ENCODE results near the gene DDX39A. TPM values are rescaled to one million over a fixed set of nuclear protein-coding genes. Genes with fewer than 3 reads are reported as not detected.

The DDX39A gene
- total and polyA plus RNA-seq, 2 of the 13 experiments (the other 11 are each of a cell fraction or from before 2014, with no cell fraction given), result 34.6 to 90.4 TPM

DNA sequence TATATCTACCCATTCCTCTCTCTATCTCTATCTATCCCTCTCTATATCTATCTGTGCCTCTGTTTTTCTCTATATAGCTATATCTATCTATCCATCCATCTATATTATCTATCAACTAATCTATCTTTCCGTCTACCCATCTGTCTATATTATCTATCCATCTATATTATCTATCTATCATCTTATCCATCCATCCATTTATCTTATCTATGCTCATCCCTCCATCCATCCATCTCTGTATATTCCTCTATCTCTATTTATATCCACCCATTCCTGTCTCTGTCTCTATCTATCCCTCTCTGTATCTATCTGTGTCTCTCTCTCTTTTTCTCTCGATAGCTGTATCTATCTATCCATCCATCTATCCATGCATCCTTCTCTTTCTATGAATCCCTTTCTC is 41.8 kb upstream of the DDX39A start:
- intact Hi-C loops (cut with micrococcal nuclease; ENCODE audit: unreplicated experiment) (no loop called here), in situ Hi-C loops (cut with HindIII; ENCODE audit: extremely low pct_ligation_motif_present, low pct_unique_long_range_greater_than_20kb) (no loop called here)
- no peaks in the 10 kb centered on the region for H4K20me1 ChIP-seq (ENCODE audit: insufficient read depth, low read length)
- no peak for FAIRE-seq
- no peak for ATAC-seq
- H3K79me2 ChIP-seq (ENCODE audit: insufficient read depth, low read length), result no peaks in the 10 kb centered on the region
- H3K9ac ChIP-seq (ENCODE audit: insufficient read depth, low read depth, low read length), result no peak overlapping the region
- DNase-seq (ENCODE audit: low spot score), result no peak
- H2AFZ ChIP-seq (ENCODE audit: low read length), result no peak overlapping the region
- no TSS peak for BruUV-seq (replicated peaks)
- no peak overlapping the region for H3K4me3 ChIP-seq (replicated peaks in 1 of 3; ENCODE audit: insufficient read depth in 1 of 3, low read depth in 2 of 3, low read length in 3 of 3)
- no peaks in the 10 kb centered on the region for H3K9me3 ChIP-seq (ENCODE audit: low read length)
- H3K27ac ChIP-seq (ENCODE audit: extremely low read length, insufficient read depth, low read length), result no peak overlapping the region
- H3K36me3 ChIP-seq (replicated peaks in 1 of 2; ENCODE audit: control insufficient read depth in 1 of 2, insufficient read depth in 2 of 2, low read length in 2 of 2), result peaks cover 3 to 24% of the 10 kb centered on the region in 2 experiments; a peak in 3 of 5 replicates
- ChIA-PET POLR2A (no interaction called here), CTCF (ENCODE audit: low intra/inter-chr PET ratio, low total read pairs) (no interaction called here)
- 96% methylated on average over 2 of the region's 2 CpGs for WGBS (ENCODE audit: low lambda C conversion rate)
- no peaks in the 10 kb centered on the region for H3K4me1 ChIP-seq (ENCODE audit: insufficient read depth, low read length)
- TF ChIP-seq, protein P1, sequence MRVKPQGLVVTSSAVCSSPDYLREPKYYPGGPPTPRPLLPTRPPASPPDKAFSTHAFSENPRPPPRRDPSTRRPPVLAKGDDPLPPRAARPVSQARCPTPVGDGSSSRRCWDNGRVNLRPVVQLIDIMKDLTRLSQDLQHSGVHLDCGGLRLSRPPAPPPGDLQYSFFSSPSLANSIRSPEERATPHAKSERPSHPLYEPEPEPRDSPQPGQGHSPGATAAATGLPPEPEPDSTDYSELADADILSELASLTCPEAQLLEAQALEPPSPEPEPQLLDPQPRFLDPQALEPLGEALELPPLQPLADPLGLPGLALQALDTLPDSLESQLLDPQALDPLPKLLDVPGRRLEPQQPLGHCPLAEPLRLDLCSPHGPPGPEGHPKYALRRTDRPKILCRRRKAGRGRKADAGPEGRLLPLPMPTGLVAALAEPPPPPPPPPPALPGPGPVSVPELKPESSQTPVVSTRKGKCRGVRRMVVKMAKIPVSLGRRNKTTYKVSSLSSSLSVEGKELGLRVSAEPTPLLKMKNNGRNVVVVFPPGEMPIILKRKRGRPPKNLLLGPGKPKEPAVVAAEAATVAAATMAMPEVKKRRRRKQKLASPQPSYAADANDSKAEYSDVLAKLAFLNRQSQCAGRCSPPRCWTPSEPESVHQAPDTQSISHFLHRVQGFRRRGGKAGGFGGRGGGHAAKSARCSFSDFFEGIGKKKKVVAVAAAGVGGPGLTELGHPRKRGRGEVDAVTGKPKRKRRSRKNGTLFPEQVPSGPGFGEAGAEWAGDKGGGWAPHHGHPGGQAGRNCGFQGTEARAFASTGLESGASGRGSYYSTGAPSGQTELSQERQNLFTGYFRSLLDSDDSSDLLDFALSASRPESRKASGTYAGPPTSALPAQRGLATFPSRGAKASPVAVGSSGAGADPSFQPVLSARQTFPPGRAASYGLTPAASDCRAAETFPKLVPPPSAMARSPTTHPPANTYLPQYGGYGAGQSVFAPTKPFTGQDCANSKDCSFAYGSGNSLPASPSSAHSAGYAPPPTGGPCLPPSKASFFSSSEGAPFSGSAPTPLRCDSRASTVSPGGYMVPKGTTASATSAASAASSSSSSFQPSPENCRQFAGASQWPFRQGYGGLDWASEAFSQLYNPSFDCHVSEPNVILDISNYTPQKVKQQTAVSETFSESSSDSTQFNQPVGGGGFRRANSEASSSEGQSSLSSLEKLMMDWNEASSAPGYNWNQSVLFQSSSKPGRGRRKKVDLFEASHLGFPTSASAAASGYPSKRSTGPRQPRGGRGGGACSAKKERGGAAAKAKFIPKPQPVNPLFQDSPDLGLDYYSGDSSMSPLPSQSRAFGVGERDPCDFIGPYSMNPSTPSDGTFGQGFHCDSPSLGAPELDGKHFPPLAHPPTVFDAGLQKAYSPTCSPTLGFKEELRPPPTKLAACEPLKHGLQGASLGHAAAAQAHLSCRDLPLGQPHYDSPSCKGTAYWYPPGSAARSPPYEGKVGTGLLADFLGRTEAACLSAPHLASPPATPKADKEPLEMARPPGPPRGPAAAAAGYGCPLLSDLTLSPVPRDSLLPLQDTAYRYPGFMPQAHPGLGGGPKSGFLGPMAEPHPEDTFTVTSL (CRISPR knock-in tag; IDR thresholded peaks at IDR 0.05; ENCODE audit: borderline replicate concordance), result no peak
- no peak for TF ChIP-seq SP140L (CRISPR knock-in tag; IDR thresholded peaks at IDR 0.05; ENCODE audit: borderline replicate concordance)
- TF ChIP-seq IRF2 (CRISPR knock-in tag; IDR thresholded peaks at IDR 0.05), result no peak
- TF ChIP-seq, protein P2, sequence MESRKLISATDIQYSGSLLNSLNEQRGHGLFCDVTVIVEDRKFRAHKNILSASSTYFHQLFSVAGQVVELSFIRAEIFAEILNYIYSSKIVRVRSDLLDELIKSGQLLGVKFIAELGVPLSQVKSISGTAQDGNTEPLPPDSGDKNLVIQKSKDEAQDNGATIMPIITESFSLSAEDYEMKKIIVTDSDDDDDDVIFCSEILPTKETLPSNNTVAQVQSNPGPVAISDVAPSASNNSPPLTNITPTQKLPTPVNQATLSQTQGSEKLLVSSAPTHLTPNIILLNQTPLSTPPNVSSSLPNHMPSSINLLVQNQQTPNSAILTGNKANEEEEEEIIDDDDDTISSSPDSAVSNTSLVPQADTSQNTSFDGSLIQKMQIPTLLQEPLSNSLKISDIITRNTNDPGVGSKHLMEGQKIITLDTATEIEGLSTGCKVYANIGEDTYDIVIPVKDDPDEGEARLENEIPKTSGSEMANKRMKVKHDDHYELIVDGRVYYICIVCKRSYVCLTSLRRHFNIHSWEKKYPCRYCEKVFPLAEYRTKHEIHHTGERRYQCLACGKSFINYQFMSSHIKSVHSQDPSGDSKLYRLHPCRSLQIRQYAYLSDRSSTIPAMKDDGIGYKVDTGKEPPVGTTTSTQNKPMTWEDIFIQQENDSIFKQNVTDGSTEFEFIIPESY (CRISPR knock-in tag; IDR thresholded peaks at IDR 0.05), result no peak
- no peak for TF ChIP-seq PHF20 (CRISPR knock-in tag; IDR thresholded peaks at IDR 0.05)
- TF ChIP-seq ZNF12 (CRISPR knock-in tag; IDR thresholded peaks at IDR 0.05), result no peak
- TF ChIP-seq SOX6 (IDR thresholded peaks at IDR 0.05), result no peak
- no peak for TF ChIP-seq SOX6 (CRISPR knock-in tag; IDR thresholded peaks at IDR 0.05)
- TF ChIP-seq ZNF367 (CRISPR knock-in tag; IDR thresholded peaks at IDR 0.05; ENCODE audit: borderline replicate concordance), result no peak
- TF ChIP-seq ZBTB34 (CRISPR knock-in tag; IDR thresholded peaks at IDR 0.05), result no peak
- TF ChIP-seq ZNF775 (CRISPR knock-in tag; IDR thresholded peaks at IDR 0.05; ENCODE audit: borderline replicate concordance), result no peak
- TF ChIP-seq, protein P3, sequence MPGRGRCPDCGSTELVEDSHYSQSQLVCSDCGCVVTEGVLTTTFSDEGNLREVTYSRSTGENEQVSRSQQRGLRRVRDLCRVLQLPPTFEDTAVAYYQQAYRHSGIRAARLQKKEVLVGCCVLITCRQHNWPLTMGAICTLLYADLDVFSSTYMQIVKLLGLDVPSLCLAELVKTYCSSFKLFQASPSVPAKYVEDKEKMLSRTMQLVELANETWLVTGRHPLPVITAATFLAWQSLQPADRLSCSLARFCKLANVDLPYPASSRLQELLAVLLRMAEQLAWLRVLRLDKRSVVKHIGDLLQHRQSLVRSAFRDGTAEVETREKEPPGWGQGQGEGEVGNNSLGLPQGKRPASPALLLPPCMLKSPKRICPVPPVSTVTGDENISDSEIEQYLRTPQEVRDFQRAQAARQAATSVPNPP (CRISPR knock-in tag; IDR thresholded peaks at IDR 0.05), result no peak
- no peak for TF ChIP-seq GZF1 (CRISPR knock-in tag; IDR thresholded peaks at IDR 0.05)
- TF ChIP-seq SIX1 (CRISPR knock-in tag; IDR thresholded peaks at IDR 0.05; ENCODE audit: borderline replicate concordance), result no peak
- no peak overlapping the region for H3K4me2 ChIP-seq (ENCODE audit: low read depth, low read length)
- H3K27me3 ChIP-seq (ENCODE audit: control insufficient read depth in 1 of 2, insufficient read depth in 2 of 2, low read length in 2 of 2), result no peaks in the 10 kb centered on the region
